HepG2 (cell line): ENCODE measurements around the gene BAIAP2L2. TPM values are rescaled to one million over a fixed set of nuclear protein-coding genes. Genes with fewer than 3 reads are reported as not detected.
A peak's percentile ranks its signal among the peaks of the same experiment; 100 is the strongest.

Experiments
- CBFB ChIP-seq: sonication (generic); formaldehyde crosslinking; IDR thresholded peaks from 2 replicates; pipeline ENCODE4 v1.4.0; 2020; ENCODE audit warnings: missing genetic modification reagents
- ESRRA ChIP-seq: sonication (generic); formaldehyde crosslinking; IDR thresholded peaks from 2 replicates; pipeline ENCODE4 v1.5.1; 2020; ENCODE audit warnings: mild to moderate bottlenecking, low read depth, missing genetic modification reagents
- FOXP1 ChIP-seq, 2 experiments: fragments of 450-650 bp in 1 of 2; IDR thresholded peaks; 2 replicates each; pipeline ENCODE4 v1.6.1; 2017 to 2018; ENCODE audit warnings: antibody characterized with exemption in 1 of 2
- HIC2 ChIP-seq: sonication (generic); formaldehyde crosslinking; IDR thresholded peaks from 2 replicates; pipeline ENCODE4 v1.9.0; 2022; ENCODE audit warnings: low read depth, missing genetic modification reagents
- HNF4G ChIP-seq, 2 experiments: sonication (generic) in 1 of 2; formaldehyde crosslinking in 1 of 2; IDR thresholded peaks; 2 replicates each; pipeline versions ENCODE4 v1.4.0 to v1.6.1; 2011 to 2020; ENCODE audit warnings: borderline replicate concordance in 2 of 2, low read depth in 2 of 2, mild to moderate bottlenecking in 2 of 2, low read length in 1 of 2, missing genetic modification reagents in 1 of 2, moderate library complexity in 1 of 2
- IRF1 ChIP-seq: sonication (generic); formaldehyde crosslinking; IDR thresholded peaks from 2 replicates; pipeline ENCODE4 v1.4.0; 2020; ENCODE audit warnings: low read depth, mild to moderate bottlenecking, missing genetic modification reagents
- IRX3 ChIP-seq: sonication (generic); formaldehyde crosslinking; IDR thresholded peaks from 2 replicates; pipeline ENCODE4 v1.8.1; 2023; ENCODE audit warnings: mild to moderate bottlenecking, low read depth, missing genetic modification reagents, borderline replicate concordance
- NR0B2 ChIP-seq: sonication (generic); formaldehyde crosslinking; IDR thresholded peaks from 2 replicates; pipeline ENCODE4 v1.4.0; 2020; ENCODE audit warnings: mild to moderate bottlenecking, missing genetic modification reagents
- RFX1 ChIP-seq: fragments of 450-650 bp; IDR thresholded peaks from 2 replicates; pipeline ENCODE4 v1.6.1; 2017
- SIX1 ChIP-seq: sonication (generic); formaldehyde crosslinking; IDR thresholded peaks from 2 replicates; pipeline ENCODE4 v1.4.0; 2020; ENCODE audit warnings: missing genetic modification reagents, borderline replicate concordance
- ZBTB38 ChIP-seq: sonication (generic); formaldehyde crosslinking; IDR thresholded peaks from 2 replicates; pipeline ENCODE4 v1.5.1; 2020; ENCODE audit warnings: mild to moderate bottlenecking, missing genetic modification reagents
- ZBTB8A ChIP-seq: sonication (generic); formaldehyde crosslinking; IDR thresholded peaks from 2 replicates; pipeline ENCODE4 v1.4.0; 2020; ENCODE audit warnings: mild to moderate bottlenecking, low read depth, missing genetic modification reagents, borderline replicate concordance
- ZMYM3 ChIP-seq: sonication (generic); formaldehyde crosslinking; IDR thresholded peaks from 2 replicates; pipeline ENCODE4 v1.5.1; 2020; ENCODE audit warnings: mild to moderate bottlenecking, missing genetic modification reagents
- ZNF121 ChIP-seq: sonication (generic); formaldehyde crosslinking; IDR thresholded peaks from 2 replicates; pipeline ENCODE4 v1.5.0; 2020; ENCODE audit warnings: mild to moderate bottlenecking, missing genetic modification reagents
- ZNF850 ChIP-seq: sonication (generic); formaldehyde crosslinking; conservative IDR thresholded peaks from 2 replicates; pipeline ENCODE4 v1.9.0; 2021; ENCODE audit warnings: mild to moderate bottlenecking, missing genetic modification reagents
- ZSCAN20 ChIP-seq: sonication (generic); formaldehyde crosslinking; IDR thresholded peaks from 2 replicates; pipeline ENCODE4 v1.4.0; 2020; ENCODE audit warnings: missing genetic modification reagents, mild to moderate bottlenecking, borderline replicate concordance
- polyA plus RNA-seq, 8 experiments: library from polyadenylated mRNA; depleted of rRNA in 3 of 8; stranded (reverse) in 7 of 8; unstranded in 1 of 8; fragments of >200 nt; fragmentation: Illumina TruSeq in 4 of 8; extraction: Trizol in 4 of 8; gene quantifications; 2 replicates each; pipeline versions ENCODE4 v1.2.1 to v1.2.3, GENCODE V29; 2011 to 2016; ENCODE audit warnings: low read depth in 4 of 8, missing spikeins in 1 of 8, mixed read lengths in 1 of 8; ENCODE audit not compliant: insufficient read depth in 1 of 8
- total RNA-seq, 5 experiments: library from RNA; depleted of rRNA; stranded (reverse); fragments of >200 nt; fragmentation: Illumina TruSeq; extraction: Trizol; gene quantifications; 2 replicates each; pipeline ENCODE4 v1.2.3, GENCODE V29; 2016; ENCODE audit warnings: low read depth in 1 of 5
- TF ChIP-seq, protein P1 (sequence below): sonication (generic); formaldehyde crosslinking; IDR thresholded peaks from 2 replicates; pipeline ENCODE4 v1.4.0; 2020; ENCODE audit warnings: mild to moderate bottlenecking, missing genetic modification reagents
- TF ChIP-seq, protein P2 (sequence below): sonication (generic); formaldehyde crosslinking; IDR thresholded peaks from 2 replicates; pipeline ENCODE4 v1.5.1; 2020; ENCODE audit warnings: mild to moderate bottlenecking, missing genetic modification reagents, borderline replicate concordance

The BAIAP2L2 gene
- total and polyA plus RNA-seq, 2 of the 13 experiments (the other 11 are each of a cell fraction or from before 2014, with no cell fraction given), result 4.4 to 7.5 TPM

GRCh38 chr22:38109371-38110001 lies 998 bp downstream of the BAIAP2L2 start (continued):
- TF ChIP-seq HIC2 (CRISPR knock-in tag) (no peak), IRX3 (CRISPR knock-in tag) (no peak), ESRRA (CRISPR knock-in tag) (peak; percentile 78), ZBTB8A (CRISPR knock-in tag) (no peak), FOXP1 (IDR thresholded peaks at IDR 0.05) (no peak), FOXP1 (CRISPR knock-in tag; IDR thresholded peaks at IDR 0.05) (no peak), ZMYM3 (CRISPR knock-in tag) (0 out of 2 replicates have a peak, but pooled peaks have one; percentile 12), ZNF121 (CRISPR knock-in tag) (no peak), SIX1 (CRISPR knock-in tag) (no peak), ZNF850 (CRISPR knock-in tag) (no peak), ZBTB38 (CRISPR knock-in tag) (peak; percentile 55; the same call in 1 of the 2 replicates), NR0B2 (no peak), IRF1 (CRISPR knock-in tag) (no peak), RFX1 (no peak), HNF4G (IDR thresholded peaks at IDR 0.05; ENCODE audit: borderline replicate concordance, low read depth, low read length) (peak; percentile 7; the same call in 1 of the 2 replicates), HNF4G (CRISPR knock-in tag; IDR thresholded peaks at IDR 0.05; ENCODE audit: borderline replicate concordance, low read depth) (no peak), CBFB (no peak), ZSCAN20 (CRISPR knock-in tag) (no peak)
- TF ChIP-seq, protein P1, sequence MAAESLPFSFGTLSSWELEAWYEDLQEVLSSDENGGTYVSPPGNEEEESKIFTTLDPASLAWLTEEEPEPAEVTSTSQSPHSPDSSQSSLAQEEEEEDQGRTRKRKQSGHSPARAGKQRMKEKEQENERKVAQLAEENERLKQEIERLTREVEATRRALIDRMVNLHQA (CRISPR knock-in tag), result no peak
- TF ChIP-seq, protein P2, sequence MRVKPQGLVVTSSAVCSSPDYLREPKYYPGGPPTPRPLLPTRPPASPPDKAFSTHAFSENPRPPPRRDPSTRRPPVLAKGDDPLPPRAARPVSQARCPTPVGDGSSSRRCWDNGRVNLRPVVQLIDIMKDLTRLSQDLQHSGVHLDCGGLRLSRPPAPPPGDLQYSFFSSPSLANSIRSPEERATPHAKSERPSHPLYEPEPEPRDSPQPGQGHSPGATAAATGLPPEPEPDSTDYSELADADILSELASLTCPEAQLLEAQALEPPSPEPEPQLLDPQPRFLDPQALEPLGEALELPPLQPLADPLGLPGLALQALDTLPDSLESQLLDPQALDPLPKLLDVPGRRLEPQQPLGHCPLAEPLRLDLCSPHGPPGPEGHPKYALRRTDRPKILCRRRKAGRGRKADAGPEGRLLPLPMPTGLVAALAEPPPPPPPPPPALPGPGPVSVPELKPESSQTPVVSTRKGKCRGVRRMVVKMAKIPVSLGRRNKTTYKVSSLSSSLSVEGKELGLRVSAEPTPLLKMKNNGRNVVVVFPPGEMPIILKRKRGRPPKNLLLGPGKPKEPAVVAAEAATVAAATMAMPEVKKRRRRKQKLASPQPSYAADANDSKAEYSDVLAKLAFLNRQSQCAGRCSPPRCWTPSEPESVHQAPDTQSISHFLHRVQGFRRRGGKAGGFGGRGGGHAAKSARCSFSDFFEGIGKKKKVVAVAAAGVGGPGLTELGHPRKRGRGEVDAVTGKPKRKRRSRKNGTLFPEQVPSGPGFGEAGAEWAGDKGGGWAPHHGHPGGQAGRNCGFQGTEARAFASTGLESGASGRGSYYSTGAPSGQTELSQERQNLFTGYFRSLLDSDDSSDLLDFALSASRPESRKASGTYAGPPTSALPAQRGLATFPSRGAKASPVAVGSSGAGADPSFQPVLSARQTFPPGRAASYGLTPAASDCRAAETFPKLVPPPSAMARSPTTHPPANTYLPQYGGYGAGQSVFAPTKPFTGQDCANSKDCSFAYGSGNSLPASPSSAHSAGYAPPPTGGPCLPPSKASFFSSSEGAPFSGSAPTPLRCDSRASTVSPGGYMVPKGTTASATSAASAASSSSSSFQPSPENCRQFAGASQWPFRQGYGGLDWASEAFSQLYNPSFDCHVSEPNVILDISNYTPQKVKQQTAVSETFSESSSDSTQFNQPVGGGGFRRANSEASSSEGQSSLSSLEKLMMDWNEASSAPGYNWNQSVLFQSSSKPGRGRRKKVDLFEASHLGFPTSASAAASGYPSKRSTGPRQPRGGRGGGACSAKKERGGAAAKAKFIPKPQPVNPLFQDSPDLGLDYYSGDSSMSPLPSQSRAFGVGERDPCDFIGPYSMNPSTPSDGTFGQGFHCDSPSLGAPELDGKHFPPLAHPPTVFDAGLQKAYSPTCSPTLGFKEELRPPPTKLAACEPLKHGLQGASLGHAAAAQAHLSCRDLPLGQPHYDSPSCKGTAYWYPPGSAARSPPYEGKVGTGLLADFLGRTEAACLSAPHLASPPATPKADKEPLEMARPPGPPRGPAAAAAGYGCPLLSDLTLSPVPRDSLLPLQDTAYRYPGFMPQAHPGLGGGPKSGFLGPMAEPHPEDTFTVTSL (CRISPR knock-in tag), result no peak
